Gastrocnemius medialis (tissue), 4 donors: ENCODE results near the gene HEATR5A.

Experiments used
- POLR2A ChIP-seq, 2 donors: fragments of 450-650 bp; IDR thresholded peaks; one replicate each; pipeline ENCODE4 v1.6.1; 2017; ENCODE audit warnings: antibody characterized with exemption in 2 of 2, mild to moderate bottlenecking in 2 of 2, moderate library complexity in 2 of 2
- TF ChIP-seq, protein P1 (sequence below), 5 experiments: fragments of 450-650 bp in 3 of 5; fragments of 200-600 bp in 2 of 5; sonication (generic) in 2 of 5; IDR thresholded peaks in 4 of 5; conservative IDR thresholded peaks in 1 of 5; 1 replicate in 4 of 5; 2 replicates in 1 of 5; pipeline ENCODE4 v1.5.1; 2016 to 2019; ENCODE audit warnings: antibody characterized with exemption in 5 of 5, mild to moderate bottlenecking in 3 of 5, moderate library complexity in 3 of 5

DNA sequence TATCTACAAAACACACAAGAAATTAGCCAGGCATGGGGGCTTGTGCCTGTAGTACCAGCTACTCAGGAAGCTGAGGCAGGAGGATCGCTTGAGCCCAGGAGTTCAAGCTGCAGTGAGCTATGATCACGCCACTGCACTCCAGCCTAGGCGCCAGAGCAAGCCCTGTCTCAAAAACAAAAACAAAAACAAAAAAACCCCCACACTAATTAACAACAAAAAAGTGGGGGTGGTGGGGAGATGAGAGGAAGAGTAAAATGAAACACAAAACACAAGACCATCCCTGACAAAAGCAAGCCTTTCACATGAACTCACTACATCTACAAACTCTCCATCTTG, 158.9 kb downstream of the HEATR5A start:
- no peak for TF ChIP-seq POLR2A (IDR thresholded peaks at IDR 0.05)
- TF ChIP-seq, protein P1, sequence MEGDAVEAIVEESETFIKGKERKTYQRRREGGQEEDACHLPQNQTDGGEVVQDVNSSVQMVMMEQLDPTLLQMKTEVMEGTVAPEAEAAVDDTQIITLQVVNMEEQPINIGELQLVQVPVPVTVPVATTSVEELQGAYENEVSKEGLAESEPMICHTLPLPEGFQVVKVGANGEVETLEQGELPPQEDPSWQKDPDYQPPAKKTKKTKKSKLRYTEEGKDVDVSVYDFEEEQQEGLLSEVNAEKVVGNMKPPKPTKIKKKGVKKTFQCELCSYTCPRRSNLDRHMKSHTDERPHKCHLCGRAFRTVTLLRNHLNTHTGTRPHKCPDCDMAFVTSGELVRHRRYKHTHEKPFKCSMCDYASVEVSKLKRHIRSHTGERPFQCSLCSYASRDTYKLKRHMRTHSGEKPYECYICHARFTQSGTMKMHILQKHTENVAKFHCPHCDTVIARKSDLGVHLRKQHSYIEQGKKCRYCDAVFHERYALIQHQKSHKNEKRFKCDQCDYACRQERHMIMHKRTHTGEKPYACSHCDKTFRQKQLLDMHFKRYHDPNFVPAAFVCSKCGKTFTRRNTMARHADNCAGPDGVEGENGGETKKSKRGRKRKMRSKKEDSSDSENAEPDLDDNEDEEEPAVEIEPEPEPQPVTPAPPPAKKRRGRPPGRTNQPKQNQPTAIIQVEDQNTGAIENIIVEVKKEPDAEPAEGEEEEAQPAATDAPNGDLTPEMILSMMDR (IDR thresholded peaks at IDR 0.05 in 4 of 5, conservative IDR thresholded peaks at IDR 0.05 in 1 of 5), result no peak
